ENCODE data around the gene ZBTB7C. TPM values are rescaled to one million over a fixed set of nuclear protein-coding genes. Genes with fewer than 3 reads are reported as not detected.
A peak's percentile ranks its signal among the peaks of the same experiment; 100 is the strongest.

ZBTB7C gene
- polyA plus RNA-seq, 2 of the 4 experiments (the other 2 are of a cell fraction) = 0.10 to 0.12 TPM

- H3K27ac ChIP-seq = peak overlapping the region in 1 of 2 experiments; percentile 75; a peak in 3 of 6 replicates
- no peak overlapping the region for H3K4me3 ChIP-seq
- no peaks in the 10 kb centered on the region for H3K9me3 ChIP-seq
- ChIA-PET CTCF (interaction anchor here (0.7 to 1.2 kb wide), 5 partner anchors 18 to 83 kb away, joined by 3 to 7 read pairs (median 3); no protein-coding TSS in a partner anchor), POLR2A (no interaction called here)
- TF ChIP-seq PHF8 (IDR thresholded peaks at IDR 0.05; ENCODE audit: borderline replicate concordance, low read depth) (no peak), RNF2 (IDR thresholded peaks at IDR 0.05; ENCODE audit: borderline replicate concordance, low read depth) (no peak), BHLHE40 (IDR thresholded peaks at IDR 0.05; ENCODE audit: low read depth, low read length) (no peak), HMGXB4 (CRISPR knock-in tag; IDR thresholded peaks at IDR 0.05; ENCODE audit: borderline replicate concordance) (no peak), KDM5A (IDR thresholded peaks at IDR 0.05) (no peak)
- ATAC-seq (peak in 1 of 2 experiments; percentile 33; a peak in 1 of 6 replicates), DNase-seq (ENCODE audit: low read depth in 1 of 2, low spot score in 1 of 2) (no peak), FAIRE-seq (no peak)
- WGBS (ENCODE audit: missing lambda C conversion rate) = 82% methylated on average over 10 of the region's 10 CpGs
- peaks cover 9% of the 10 kb centered on the region for H3K4me1 ChIP-seq
- peak overlapping the region; percentile 19; the same call in 1 of the 3 replicates for H3K4me2 ChIP-seq
Measured at GRCh38 chr18:48319801-48320638, 89.2 kb downstream of the ZBTB7C start.

- Histone ChIP-seq H3K9me3 (no peaks in the 10 kb centered on the region), H3K4me1 (peaks cover 9% of the 10 kb centered on the region), H3K4me2 (no peak overlapping the region), H3K4me3 (no peak overlapping the region), H3K27ac (no peak overlapping the region)
- WGBS (ENCODE audit: missing lambda C conversion rate) = 83% methylated on average over 8 of the region's 8 CpGs
- FAIRE-seq = no peak
- CTCF ChIA-PET = no interaction called here
- POLR2A ChIA-PET = no interaction called here
- ATAC-seq = no peak
- no peak for DNase-seq (ENCODE audit: low read depth in 1 of 2, low spot score in 1 of 2)
- TF ChIP-seq MAFK (IDR thresholded peaks at IDR 0.05; ENCODE audit: partially characterized antibody) (no peak), CEBPB (IDR thresholded peaks at IDR 0.05) (no peak), PHF8 (IDR thresholded peaks at IDR 0.05; ENCODE audit: borderline replicate concordance, low read depth) (no peak), NPAS2 (CRISPR knock-in tag; IDR thresholded peaks at IDR 0.05; ENCODE audit: borderline replicate concordance) (no peak), JUNB (IDR thresholded peaks at IDR 0.05) (no peak), CHD2 (IDR thresholded peaks at IDR 0.05; ENCODE audit: low read length, partially characterized antibody) (no peak), RNF2 (IDR thresholded peaks at IDR 0.05; ENCODE audit: borderline replicate concordance, low read depth) (no peak), MYC (IDR thresholded peaks at IDR 0.05; ENCODE audit: borderline replicate concordance, low read length) (no peak)
Measured at GRCh38 chr18:48318436-48318835, 90.7 kb downstream of the ZBTB7C start.

DNA sequence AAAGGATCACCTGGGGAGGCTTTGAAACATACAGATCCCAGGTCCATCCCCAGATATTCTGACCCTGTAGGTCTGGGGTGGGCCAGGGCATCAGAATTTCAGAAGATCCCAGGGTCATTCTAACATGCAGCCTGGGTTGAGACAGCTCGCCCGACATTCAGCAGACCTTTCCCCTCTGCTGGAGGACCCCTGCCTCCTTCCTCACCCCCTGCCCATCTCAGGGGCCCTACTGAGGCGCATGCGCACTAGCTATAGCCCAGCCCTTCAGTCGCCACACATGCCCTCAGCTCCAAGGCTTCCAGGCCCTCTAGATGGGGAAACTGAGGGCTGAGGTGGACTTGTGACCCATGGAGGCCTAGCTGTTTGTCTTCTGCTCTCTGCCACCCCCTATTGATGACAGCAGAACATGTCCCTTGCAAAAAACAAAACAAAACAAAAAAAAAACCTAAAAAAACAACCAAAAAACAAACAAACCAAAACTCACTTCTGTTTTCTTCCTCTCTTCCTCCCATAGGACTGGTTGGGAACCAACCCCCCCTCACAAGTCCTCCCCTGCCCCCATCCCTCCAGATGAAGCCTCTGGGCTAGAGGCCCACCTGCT lies 91.3 kb downstream of the ZBTB7C start:
- 84% methylated on average over 5 of the region's 5 CpGs for WGBS (ENCODE audit: missing lambda C conversion rate)

More for the DNA sequence above, 91.3 kb downstream of the ZBTB7C start:
- Histone ChIP-seq H3K9me3 (no peaks in the 10 kb centered on the region), H3K4me3 (no peak overlapping the region), H3K27ac (no peak overlapping the region), H3K4me2 (no peak overlapping the region), H3K4me1 (peaks cover 9% of the 10 kb centered on the region)
- POLR2A ChIA-PET = no interaction called here
- no peak for FAIRE-seq
- no peak for ATAC-seq
- TF ChIP-seq POLR2A (IDR thresholded peaks at IDR 0.05; ENCODE audit: low read length) (no peak), E2F6 (IDR thresholded peaks at IDR 0.05; ENCODE audit: borderline replicate concordance, low read depth) (no peak), MYC (IDR thresholded peaks at IDR 0.05; ENCODE audit: borderline replicate concordance, low read length) (no peak), ESRRA (IDR thresholded peaks at IDR 0.05; ENCODE audit: borderline replicate concordance, low read length) (no peak), BHLHE40 (IDR thresholded peaks at IDR 0.05; ENCODE audit: low read depth, low read length) (no peak), NPAS2 (CRISPR knock-in tag; IDR thresholded peaks at IDR 0.05; ENCODE audit: borderline replicate concordance) (no peak), SMC3 (IDR thresholded peaks at IDR 0.05) (no peak), PHF8 (IDR thresholded peaks at IDR 0.05; ENCODE audit: borderline replicate concordance, low read depth) (no peak), USF2 (IDR thresholded peaks at IDR 0.05) (no peak), JUNB (IDR thresholded peaks at IDR 0.05) (no peak), EHF (CRISPR knock-in tag; IDR thresholded peaks at IDR 0.05) (no peak), KDM1A (IDR thresholded peaks at IDR 0.05; ENCODE audit: low read depth) (no peak), ZFP36 (IDR thresholded peaks at IDR 0.05; ENCODE audit: borderline replicate concordance, partially characterized antibody) (no peak), HOXA7 (CRISPR knock-in tag; IDR thresholded peaks at IDR 0.05) (no peak), ZSCAN20 (CRISPR knock-in tag; IDR thresholded peaks at IDR 0.05) (no peak), NR3C1 (IDR thresholded peaks at IDR 0.05) (no peak), FOSB (CRISPR knock-in tag; IDR thresholded peaks at IDR 0.05) (no peak), RAD21 (conservative IDR thresholded peaks at IDR 0.05 in 1 of 2, IDR thresholded peaks at IDR 0.05 in 1 of 2) (no peak)
- TF ChIP-seq, protein P1, sequence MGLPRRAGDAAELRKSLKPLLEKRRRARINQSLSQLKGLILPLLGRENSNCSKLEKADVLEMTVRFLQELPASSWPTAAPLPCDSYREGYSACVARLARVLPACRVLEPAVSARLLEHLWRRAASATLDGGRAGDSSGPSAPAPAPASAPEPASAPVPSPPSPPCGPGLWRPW (IDR thresholded peaks at IDR 0.05) = no peak
- CTCF ChIA-PET = no interaction called here
- DNase-seq (ENCODE audit: low read depth in 1 of 2, low spot score in 1 of 2) = no peak

Data from A549 (cell line).